BE2C (cell line): ENCODE results near the gene TRAF3IP1. TPM values are rescaled to one million over a fixed set of nuclear protein-coding genes. Genes with fewer than 3 reads are reported as not detected.
"Not testable (repeated sequence)": the region's sequence is repeated elsewhere in the genome, so short reads cannot be mapped to it uniquely, and the experiment has no call there.

Experiments used
- DNase-seq: peaks from one replicate; pipeline ENCODE4 v3.0.0-alpha.2; 2020
- H3K27me3 ChIP-seq: fragments of 250-450 bp; sonication (Bioruptor Pico); 2 replicates; pipeline ENCODE4 v1.5.1; 2020; ENCODE audit warnings: mild to moderate bottlenecking
- H3K36me3 ChIP-seq: fragments of 250-450 bp; sonication (Bioruptor Pico); 2 replicates; pipeline ENCODE4 v1.5.1; 2020; ENCODE audit warnings: mild to moderate bottlenecking
- H3K4me1 ChIP-seq: fragments of 250-450 bp; sonication (Bioruptor Pico); 2 replicates; pipeline ENCODE4 v1.5.1; 2020
- H3K4me3 ChIP-seq: 2 replicates; pipeline ENCODE4 v1.5.1; 2011; ENCODE audit warnings: low read depth, low read length
- H3K9me3 ChIP-seq: fragments of 250-450 bp; sonication (Bioruptor Pico); 2 replicates; pipeline ENCODE4 v1.5.1; 2020
- polyA plus RNA-seq: library from polyadenylated mRNA; unstranded; fragments of >200 nt; gene quantifications from one replicate; pipeline ENCODE4 v1.2.1, GENCODE V29; 2012; ENCODE audit warnings: low read depth, missing spikeins; ENCODE audit not compliant: insufficient read length, insufficient read depth
- TF ChIP-seq, protein P1 (sequence below): IDR thresholded peaks from 2 replicates; pipeline ENCODE4 v1.5.1; 2012; ENCODE audit warnings: mild to moderate bottlenecking, low read depth, low read length

The TRAF3IP1 gene
- 7.3 TPM for polyA plus RNA-seq

GRCh38 chr2:238320246-238320647 is at the start of gene TRAF3IP1:
TSS of gene TRAF3IP1 (plus strand) at chr2:238320518. CDS start at chr2:238320663, 145 bp downstream.
- TF ChIP-seq, protein P1, sequence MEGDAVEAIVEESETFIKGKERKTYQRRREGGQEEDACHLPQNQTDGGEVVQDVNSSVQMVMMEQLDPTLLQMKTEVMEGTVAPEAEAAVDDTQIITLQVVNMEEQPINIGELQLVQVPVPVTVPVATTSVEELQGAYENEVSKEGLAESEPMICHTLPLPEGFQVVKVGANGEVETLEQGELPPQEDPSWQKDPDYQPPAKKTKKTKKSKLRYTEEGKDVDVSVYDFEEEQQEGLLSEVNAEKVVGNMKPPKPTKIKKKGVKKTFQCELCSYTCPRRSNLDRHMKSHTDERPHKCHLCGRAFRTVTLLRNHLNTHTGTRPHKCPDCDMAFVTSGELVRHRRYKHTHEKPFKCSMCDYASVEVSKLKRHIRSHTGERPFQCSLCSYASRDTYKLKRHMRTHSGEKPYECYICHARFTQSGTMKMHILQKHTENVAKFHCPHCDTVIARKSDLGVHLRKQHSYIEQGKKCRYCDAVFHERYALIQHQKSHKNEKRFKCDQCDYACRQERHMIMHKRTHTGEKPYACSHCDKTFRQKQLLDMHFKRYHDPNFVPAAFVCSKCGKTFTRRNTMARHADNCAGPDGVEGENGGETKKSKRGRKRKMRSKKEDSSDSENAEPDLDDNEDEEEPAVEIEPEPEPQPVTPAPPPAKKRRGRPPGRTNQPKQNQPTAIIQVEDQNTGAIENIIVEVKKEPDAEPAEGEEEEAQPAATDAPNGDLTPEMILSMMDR: no peak
- Histone ChIP-seq H3K9me3 (no peaks in the 10 kb centered on the region), H3K36me3 (no peaks in the 10 kb centered on the region), H3K4me3 (peak within 1 kb of the TSS; percentile 63), H3K27me3 (no peaks in the 10 kb centered on the region), H3K4me1 (no peaks in the 10 kb centered on the region)
- DNase-seq: peak; percentile 94

- peaks cover 49% of the 10 kb centered on the region for H3K36me3 ChIP-seq
- H3K9me3 ChIP-seq: no peaks in the 10 kb centered on the region
- H3K27me3 ChIP-seq: no peaks in the 10 kb centered on the region
- H3K4me3 ChIP-seq: no peak overlapping the region
- H3K4me1 ChIP-seq: no peaks in the 10 kb centered on the region
- TF ChIP-seq, protein P1: no peak
- no peak for DNase-seq
These were observed 49.7 kb upstream of the TRAF3IP1 start for GRCh38 chr2:238270606-238271005.

DNA sequence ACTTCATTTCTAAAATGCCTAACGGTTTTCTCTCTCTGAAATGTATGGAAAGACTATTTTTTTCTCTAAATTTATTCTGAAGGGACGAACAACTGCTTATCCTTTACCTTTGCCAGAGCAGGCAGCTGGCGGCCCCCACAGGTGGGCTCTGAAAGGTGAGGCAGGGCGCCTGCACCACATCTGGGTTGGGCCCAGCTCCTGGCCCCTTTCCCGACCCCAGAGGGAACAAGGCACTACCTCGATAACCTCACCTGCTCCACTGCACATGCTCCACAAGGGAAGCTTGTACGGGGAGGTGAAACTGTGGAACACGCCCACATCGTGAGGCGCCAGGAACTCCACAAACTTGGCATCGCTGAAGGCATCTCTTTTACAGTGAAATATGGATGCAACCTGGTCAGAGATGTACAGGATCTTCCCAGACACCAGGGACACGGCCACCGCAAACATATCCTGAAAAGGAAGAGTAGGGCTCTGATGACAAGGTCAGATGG is 49.2 kb upstream of the TRAF3IP1 start:
- Histone ChIP-seq H3K36me3 (peaks cover 49% of the 10 kb centered on the region), H3K4me1 (no peaks in the 10 kb centered on the region), H3K9me3 (no peaks in the 10 kb centered on the region), H3K27me3 (no peaks in the 10 kb centered on the region), H3K4me3 (no peak overlapping the region)
- TF ChIP-seq, protein P1: no peak
- DNase-seq: no peak

GRCh38 chr2:238271686-238272085 is 48.6 kb upstream of the TRAF3IP1 start:
- not testable (repeated sequence) for H3K9me3 ChIP-seq, H3K4me3 ChIP-seq, H3K27me3 ChIP-seq, H3K4me1 ChIP-seq, DNase-seq
- peaks cover 49% of the 10 kb centered on the region for H3K36me3 ChIP-seq

GRCh38 chr2:238272156-238272555 is 48.2 kb upstream of the TRAF3IP1 start:
- TF ChIP-seq, protein P1: no peak
- H3K36me3 ChIP-seq: peaks cover 48% of the 10 kb centered on the region
- no peaks in the 10 kb centered on the region for H3K4me1 ChIP-seq
- H3K4me3 ChIP-seq: no peak overlapping the region
- DNase-seq: no peak
- H3K9me3 ChIP-seq: no peaks in the 10 kb centered on the region
- H3K27me3 ChIP-seq: no peaks in the 10 kb centered on the region

DNA sequence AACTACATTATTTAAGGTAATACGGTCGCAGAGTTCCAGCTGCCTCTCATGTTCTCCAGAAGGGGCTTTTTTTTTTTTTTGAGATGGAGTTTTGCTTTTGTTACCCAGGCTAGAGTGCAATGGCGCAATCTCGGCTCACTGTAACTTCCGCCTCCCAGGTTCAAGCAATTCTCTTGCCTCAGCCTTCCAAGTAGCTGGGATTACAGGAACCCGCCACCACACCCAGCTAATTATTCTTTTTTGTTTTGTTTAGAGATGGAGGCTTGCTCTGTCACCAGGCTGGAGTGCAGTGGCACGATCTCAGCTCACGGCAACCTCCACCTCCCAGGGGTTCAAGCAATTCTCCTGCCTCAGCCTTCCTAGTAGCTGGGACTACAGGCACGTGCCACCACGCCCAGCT is 46.9 kb upstream of the TRAF3IP1 start:
- not testable (repeated sequence) for H3K4me1 ChIP-seq, DNase-seq, H3K27me3 ChIP-seq, H3K4me3 ChIP-seq, H3K9me3 ChIP-seq
- peaks cover 44% of the 10 kb centered on the region for H3K36me3 ChIP-seq

GRCh38 chr2:238274152-238274865 is 46.0 kb upstream of the TRAF3IP1 start:
- no peaks in the 10 kb centered on the region for H3K9me3 ChIP-seq
- H3K36me3 ChIP-seq: peaks cover 40% of the 10 kb centered on the region
- no peaks in the 10 kb centered on the region for H3K4me1 ChIP-seq
- H3K4me3 ChIP-seq: no peak overlapping the region
- H3K27me3 ChIP-seq: no peaks in the 10 kb centered on the region
- no peak for DNase-seq
- TF ChIP-seq, protein P1: no peak
